SU-DHL-6 (cell line): Measurements from ENCODE around the gene SLAMF7.

Experiments used
- H2AFZ ChIP-seq: fragments of 200-600 bp; sonication (generic); 2 replicates; pipeline ENCODE4 v1.6.1; 2014; ENCODE audit warnings: low read depth, mild to moderate bottlenecking, moderate library complexity, mixed read lengths, antibody characterized with exemption, low read length; ENCODE audit not compliant: severe bottlenecking
- H3F3A ChIP-seq: fragments of 200-600 bp; shearing (Covaris generic); 2 replicates; pipeline ENCODE4 v1.6.0; 2016; ENCODE audit warnings: antibody characterized with exemption, mild to moderate bottlenecking; ENCODE audit not compliant: insufficient read depth
- H3K27ac ChIP-seq: fragments of 200-600 bp; sonication (generic); 2 replicates; pipeline ENCODE4 v1.5.1; 2016; ENCODE audit warnings: low read depth, mild to moderate bottlenecking, low read length, moderate library complexity, mixed read lengths
- H3K27me3 ChIP-seq: fragments of 200-600 bp; sonication (generic), shearing (Covaris generic); 2 replicates; pipeline ENCODE4 v1.6.0; 2014; ENCODE audit warnings: mild to moderate bottlenecking, low read length
- H3K36me3 ChIP-seq: fragments of 200-600 bp; sonication (generic); 2 replicates; pipeline ENCODE4 v1.6.1; 2014; ENCODE audit warnings: mild to moderate bottlenecking, low read length, mixed read lengths
- H3K4me2 ChIP-seq: fragments of 300-600, 200-600 bp; shearing (Covaris generic), sonication (generic); 2 replicates; pipeline ENCODE4 v1.6.0; 2014; ENCODE audit warnings: low read length, low read depth, mild to moderate bottlenecking; ENCODE audit not compliant: poor library complexity, severe bottlenecking
- H3K4me3 ChIP-seq: fragments of 200-600 bp; sonication (generic); 2 replicates; pipeline ENCODE4 v1.5.1; 2014; ENCODE audit warnings: antibody characterized with exemption, low read length, mild to moderate bottlenecking, mixed read lengths; ENCODE audit not compliant: insufficient read depth, poor library complexity, severe bottlenecking
- H3K79me2 ChIP-seq: fragments of 200-600 bp; sonication (generic); 2 replicates; pipeline ENCODE4 v1.6.1; 2014; ENCODE audit warnings: mild to moderate bottlenecking, low read length, moderate library complexity; ENCODE audit not compliant: insufficient read depth
- H3K9ac ChIP-seq: fragments of 200-600 bp; sonication (generic); 2 replicates; pipeline ENCODE4 v1.7.0; 2014; ENCODE audit warnings: mild to moderate bottlenecking, low read length
- H3K9me2 ChIP-seq: fragments of 200-600 bp; sonication (generic); replicated peaks from 2 replicates; pipeline ENCODE4 v1.6.1; 2014; ENCODE audit warnings: low read length; ENCODE audit not compliant: insufficient read depth
- H3K9me3 ChIP-seq: fragments of 200-600 bp; sonication (generic); 2 replicates; pipeline ENCODE4 v1.6.1; 2014; ENCODE audit warnings: low read length, mixed read lengths; ENCODE audit not compliant: insufficient read depth
- H4K20me1 ChIP-seq: fragments of 200-600 bp; sonication (generic); 2 replicates; pipeline ENCODE4 v1.6.1; 2014; ENCODE audit warnings: low read depth, mild to moderate bottlenecking, antibody characterized with exemption, low read length, moderate library complexity, mixed read lengths
- CTCF ChIP-seq: fragments of 200-600 bp; sonication (generic); IDR thresholded peaks from one replicate; pipeline ENCODE4 v1.5.1; 2017; ENCODE audit warnings: antibody characterized with exemption, mild to moderate bottlenecking, low read length, moderate library complexity; ENCODE audit not compliant: insufficient read depth, poor library complexity, severe bottlenecking
- EZH2phosphoT487 ChIP-seq: fragments of 200-600 bp; sonication (generic), shearing (Covaris generic); conservative IDR thresholded peaks from 2 replicates; pipeline ENCODE4 v1.6.1; 2018; ENCODE audit warnings: mild to moderate bottlenecking, antibody characterized with exemption, low read length, moderate library complexity, mixed read lengths

The SLAMF7 gene

GRCh38 chr1:160800645-160801408 is 61.8 kb downstream of the SLAMF7 start:
- H3K9ac ChIP-seq = no peak overlapping the region

GRCh38 chr1:160801836-160802580 is 63.0 kb downstream of the SLAMF7 start:
- Histone ChIP-seq H3K9ac (no peak overlapping the region), H3K9me2 (no peaks in the 10 kb centered on the region), H2AFZ (no peak overlapping the region), H3F3A (no peaks in the 10 kb centered on the region), H3K9me3 (no peaks in the 10 kb centered on the region), H3K27ac (no peak overlapping the region), H3K36me3 (0 out of 2 replicates have a peak, but pooled peaks cover 2% of the 10 kb centered on the region), H3K4me2 (no peak overlapping the region), H3K27me3 (no peaks in the 10 kb centered on the region), H4K20me1 (no peaks in the 10 kb centered on the region), H3K79me2 (no peaks in the 10 kb centered on the region), H3K4me3 (no peak overlapping the region)
- no peak for TF ChIP-seq EZH2phosphoT487

More at GRCh38 chr1:160800645-160801408, 61.8 kb downstream of the SLAMF7 start:
- Histone ChIP-seq H3K9me2 (no peaks in the 10 kb centered on the region), H3K4me2 (no peak overlapping the region), H4K20me1 (no peaks in the 10 kb centered on the region), H3K36me3 (no peaks in the 10 kb centered on the region), H2AFZ (no peak overlapping the region), H3F3A (no peaks in the 10 kb centered on the region), H3K27ac (no peak overlapping the region), H3K9me3 (no peaks in the 10 kb centered on the region), H3K79me2 (no peaks in the 10 kb centered on the region), H3K4me3 (no peak overlapping the region), H3K27me3 (no peaks in the 10 kb centered on the region)
- TF ChIP-seq EZH2phosphoT487 (no peak), CTCF (no peak)
